ENCODE results near the gene POLR2B.
"Not testable (repeated sequence)": the region's sequence is repeated elsewhere in the genome, so short reads cannot be mapped to it uniquely, and the experiment has no call there.

POLR2B gene

GRCh38 chr4:57059890-57060716 is 81.4 kb downstream of the POLR2B start:
- DNase-seq, result no peak

- not testable (repeated sequence) for DNase-seq
Observed at GRCh38 chr4:57060717-57061067, 82.0 kb downstream of the POLR2B start.

- DNase-seq, result no peak
Observed at GRCh38 chr4:57061395-57061794, 82.7 kb downstream of the POLR2B start.

- no peak for DNase-seq
Observed at GRCh38 chr4:57063518-57063917, 84.8 kb downstream of the POLR2B start.

GRCh38 chr4:57064120-57064519 is 85.4 kb downstream of the POLR2B start:
- DNase-seq, result no peak

GRCh38 chr4:57064811-57065711 is 86.4 kb downstream of the POLR2B start:
- DNase-seq, result no peak

- no peak for DNase-seq
Observed at GRCh38 chr4:57065730-57066482, 87.2 kb downstream of the POLR2B start.

GRCh38 chr4:57068237-57068981 is 89.7 kb downstream of the POLR2B start:
- DNase-seq, result no peak

- no peak for DNase-seq
Observed at GRCh38 chr4:57070461-57070860, 91.8 kb downstream of the POLR2B start.

GRCh38 chr4:57071326-57071725 is 92.6 kb downstream of the POLR2B start:
- DNase-seq, result no peak

GRCh38 chr4:57073559-57073958 is 94.9 kb downstream of the POLR2B start:
- DNase-seq, result no peak

GRCh38 chr4:57074744-57075143 is 96.0 kb downstream of the POLR2B start:
- DNase-seq, result no peak

- DNase-seq, result no peak
Observed at GRCh38 chr4:57075367-57075766, 96.7 kb downstream of the POLR2B start.

GRCh38 chr4:57076646-57077045 is 98.0 kb downstream of the POLR2B start:
- no peak for DNase-seq

- DNase-seq, result no peak
Observed at GRCh38 chr4:57077550-57078343, 99.1 kb downstream of the POLR2B start.

- no peak for DNase-seq
Observed at GRCh38 chr4:57078685-57079521, 100.2 kb downstream of the POLR2B start.
